ENCODE results near the gene CSH1. TPM values are rescaled to one million over a fixed set of nuclear protein-coding genes. Genes with fewer than 3 reads are reported as not detected.
"Not testable (repeated sequence)": the region's sequence is repeated elsewhere in the genome, so short reads cannot be mapped to it uniquely, and the experiment has no call there.

The CSH1 gene
- total RNA-seq, 1 experiment from 2014 or later = not detected

DNA sequence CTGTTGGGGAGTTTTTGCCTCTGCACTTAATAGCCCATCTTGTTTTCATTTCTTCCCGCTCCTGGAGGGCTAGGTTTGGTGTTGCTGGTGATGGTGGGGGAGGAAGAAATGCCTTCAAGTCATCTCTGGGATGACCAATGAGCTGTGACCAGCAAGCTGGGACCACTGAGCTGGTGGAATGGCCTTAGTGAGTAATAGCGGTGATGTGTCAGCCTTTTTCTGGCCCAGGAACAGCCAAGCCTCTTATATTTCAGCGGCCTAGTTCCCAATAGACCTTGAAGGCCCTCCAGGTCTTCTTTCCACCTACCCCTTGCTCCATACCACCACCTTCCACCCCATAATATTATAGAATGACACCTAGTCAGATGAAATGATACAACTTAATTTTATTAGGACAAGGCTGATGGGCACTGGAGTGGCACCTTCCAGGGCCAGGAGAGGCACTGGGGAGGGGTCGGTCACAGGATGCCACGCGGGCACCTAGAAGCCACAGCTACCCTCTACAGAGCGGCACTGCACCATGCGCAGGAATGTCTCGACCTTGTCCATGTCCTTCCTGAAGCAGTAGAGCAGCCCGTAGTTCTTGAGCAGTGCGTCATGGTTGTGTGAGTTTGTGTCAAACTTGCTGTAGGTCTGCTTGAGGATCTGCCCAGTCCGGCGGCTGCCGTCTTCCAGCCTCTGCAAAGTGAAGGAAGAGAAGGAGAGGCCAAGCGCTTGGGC lies 24.6 kb downstream of the CSH1 start:
- peaks cover 27% of the 10 kb centered on the region for H3K27me3 Mint-ChIP-seq (ENCODE audit: unreplicated experiment)
- DNase-seq; CTCF ChIA-PET; H3K9me3 Mint-ChIP-seq (ENCODE audit: low read depth, unreplicated experiment); H3K36me3 Mint-ChIP-seq (ENCODE audit: insufficient read depth, unreplicated experiment); H3K27ac Mint-ChIP-seq (ENCODE audit: unreplicated experiment); H3K4me3 Mint-ChIP-seq (ENCODE audit: low read depth, unreplicated experiment); H3K4me1 Mint-ChIP-seq (ENCODE audit: low read depth, unreplicated experiment); intact Hi-C loops (cut with micrococcal nuclease; ENCODE audit: unreplicated experiment); BruUV-seq (replicated peaks): not testable (repeated sequence)

DNA sequence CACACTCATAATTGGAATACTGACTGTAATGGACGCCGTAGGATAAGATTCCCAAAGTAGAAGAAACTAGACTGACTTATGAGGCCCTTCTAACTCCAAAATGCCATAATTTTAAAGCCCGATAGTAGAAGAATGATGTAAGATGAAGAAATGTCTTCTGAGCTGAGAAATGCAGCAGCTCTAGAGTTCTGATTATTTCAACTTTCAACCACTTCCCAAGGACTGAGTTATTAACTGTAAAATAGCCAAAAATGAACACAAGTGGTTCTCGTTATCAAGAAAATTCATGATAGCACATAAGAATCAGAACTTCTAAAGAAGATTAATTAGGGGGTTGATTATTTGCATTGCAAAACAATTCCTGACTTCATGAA lies 26.1 kb downstream of the CSH1 start:
- peaks cover 19% of the 10 kb centered on the region for H3K27me3 Mint-ChIP-seq (ENCODE audit: unreplicated experiment)
- DNase-seq; H3K36me3 Mint-ChIP-seq (ENCODE audit: insufficient read depth, unreplicated experiment); BruUV-seq (replicated peaks); H3K9me3 Mint-ChIP-seq (ENCODE audit: low read depth, unreplicated experiment); H3K27ac Mint-ChIP-seq (ENCODE audit: unreplicated experiment); CTCF ChIA-PET; intact Hi-C loops (cut with micrococcal nuclease; ENCODE audit: unreplicated experiment); H3K4me1 Mint-ChIP-seq (ENCODE audit: low read depth, unreplicated experiment); H3K4me3 Mint-ChIP-seq (ENCODE audit: low read depth, unreplicated experiment): not testable (repeated sequence)

DNA sequence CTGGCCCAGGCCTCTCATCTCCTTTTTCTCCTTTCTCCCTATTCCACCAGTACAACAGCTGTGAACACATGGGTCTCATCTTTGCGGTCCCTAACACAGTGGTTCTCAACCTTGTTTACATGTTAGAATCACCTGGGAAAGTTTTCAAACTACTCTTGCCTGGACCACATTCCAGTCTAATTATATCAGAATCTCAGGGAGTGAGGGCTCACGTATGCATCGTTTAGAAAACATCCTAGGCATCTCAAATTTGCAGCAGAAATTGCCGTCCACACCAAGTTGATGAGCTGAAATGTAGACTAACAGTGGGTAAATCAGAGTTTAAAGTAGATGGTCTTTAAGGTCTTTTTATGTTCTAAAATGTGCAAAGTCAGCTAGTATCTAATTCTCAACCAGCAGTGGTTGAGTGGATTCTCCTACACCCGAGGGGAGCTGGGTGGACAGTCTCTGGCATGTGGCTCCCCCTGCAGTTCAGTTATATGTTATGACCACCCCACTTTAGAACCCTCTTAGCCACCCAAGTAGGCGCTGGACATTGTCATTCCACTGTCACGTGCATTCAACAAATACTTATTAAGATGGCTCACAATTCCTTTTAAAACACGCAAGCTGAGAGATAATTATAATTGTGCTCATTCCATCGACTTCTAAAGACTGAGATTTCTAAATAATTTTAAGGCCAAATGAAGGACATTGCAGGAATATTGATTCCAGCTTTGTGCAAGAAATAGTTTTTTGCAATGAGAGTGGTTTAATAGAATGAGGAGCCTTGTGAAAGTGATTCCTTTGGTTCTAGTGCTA lies 26.7 kb downstream of the CSH1 start:
- CTCF ChIA-PET = interaction anchor here (0.6 kb wide), 1 partner anchor 10 kb away, joined by 3 read pairs; no protein-coding TSS in a partner anchor
- H3K27ac Mint-ChIP-seq (ENCODE audit: unreplicated experiment); H3K4me3 Mint-ChIP-seq (ENCODE audit: low read depth, unreplicated experiment): not testable (repeated sequence)

DNA sequence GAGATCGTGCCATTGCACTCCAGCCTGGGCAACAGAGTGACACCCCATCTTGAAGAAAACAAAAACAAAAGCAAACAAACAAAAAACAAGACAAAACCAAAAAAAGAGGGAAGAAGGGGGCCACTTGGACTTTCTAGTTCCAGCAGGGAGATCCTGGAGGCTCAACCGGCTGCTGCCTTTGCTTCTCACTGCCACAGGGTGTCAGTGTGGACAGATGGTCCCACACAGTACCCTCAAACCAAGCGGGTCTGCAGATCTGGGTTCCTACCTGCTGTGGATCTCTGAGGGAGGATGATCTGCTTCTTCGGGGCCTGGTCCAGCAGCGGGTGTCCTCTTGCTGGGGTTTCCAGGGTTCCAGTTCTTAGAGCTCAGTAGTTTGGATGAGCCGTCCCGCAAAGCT lies 29.7 kb downstream of the CSH1 start:
- H3K36me3 Mint-ChIP-seq (ENCODE audit: insufficient read depth, unreplicated experiment); H3K4me3 Mint-ChIP-seq (ENCODE audit: low read depth, unreplicated experiment); H3K4me1 Mint-ChIP-seq (ENCODE audit: low read depth, unreplicated experiment); H3K27ac Mint-ChIP-seq (ENCODE audit: unreplicated experiment); DNase-seq; BruUV-seq (replicated peaks); intact Hi-C loops (cut with micrococcal nuclease; ENCODE audit: unreplicated experiment); H3K9me3 Mint-ChIP-seq (ENCODE audit: low read depth, unreplicated experiment): not testable (repeated sequence)
- H3K27me3 Mint-ChIP-seq (ENCODE audit: unreplicated experiment) = peaks cover 11% of the 10 kb centered on the region
- CTCF ChIA-PET = interaction anchor here (0.7 to 1.1 kb wide), 2 partner anchors 23 to 35 kb away, joined by 3 to 4 read pairs; no protein-coding TSS in a partner anchor

More for the DNA sequence above, 26.7 kb downstream of the CSH1 start:
- intact Hi-C loops (cut with micrococcal nuclease; ENCODE audit: unreplicated experiment); H3K9me3 Mint-ChIP-seq (ENCODE audit: low read depth, unreplicated experiment); BruUV-seq (replicated peaks); H3K36me3 Mint-ChIP-seq (ENCODE audit: insufficient read depth, unreplicated experiment); DNase-seq; H3K4me1 Mint-ChIP-seq (ENCODE audit: low read depth, unreplicated experiment): not testable (repeated sequence)
- peaks cover 13% of the 10 kb centered on the region for H3K27me3 Mint-ChIP-seq (ENCODE audit: unreplicated experiment)

DNA sequence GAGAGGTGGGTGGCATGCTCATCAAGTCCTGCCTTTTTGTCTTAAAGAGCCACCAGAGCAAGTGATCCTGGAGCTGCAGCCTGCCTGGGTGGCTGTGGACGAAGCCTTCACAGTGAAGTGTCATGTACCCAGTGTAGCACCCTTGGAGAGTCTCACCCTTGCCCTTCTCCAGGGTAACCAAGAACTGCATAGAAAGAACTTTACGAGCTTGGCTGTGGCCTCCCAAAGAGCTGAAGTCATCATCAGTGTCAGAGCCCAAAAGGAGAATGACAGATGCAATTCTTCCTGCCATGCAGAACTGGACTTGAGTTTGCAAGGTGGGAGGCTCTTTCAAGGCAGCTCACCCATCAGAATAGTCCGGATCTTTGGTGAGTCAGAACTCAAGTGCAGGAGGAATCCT lies 37.1 kb downstream of the CSH1 start:
- Mint-ChIP-seq H3K9me3 (ENCODE audit: low read depth, unreplicated experiment) (no peaks in the 10 kb centered on the region), H3K27me3 (ENCODE audit: unreplicated experiment) (peaks cover 30% of the 10 kb centered on the region), H3K27ac (ENCODE audit: unreplicated experiment) (no peak overlapping the region), H3K4me1 (ENCODE audit: low read depth, unreplicated experiment) (no peaks in the 10 kb centered on the region), H3K36me3 (ENCODE audit: insufficient read depth, unreplicated experiment) (no peaks in the 10 kb centered on the region), H3K4me3 (ENCODE audit: low read depth, unreplicated experiment) (no peak overlapping the region)
- no TSS peak for BruUV-seq (replicated peaks)
- CTCF ChIA-PET = interaction anchor here (0.6 to 1.5 kb wide), 2 partner anchors 11 to 244 kb away, joined by 3 read pairs; no protein-coding TSS in a partner anchor
- TF ChIP-seq, protein P1, sequence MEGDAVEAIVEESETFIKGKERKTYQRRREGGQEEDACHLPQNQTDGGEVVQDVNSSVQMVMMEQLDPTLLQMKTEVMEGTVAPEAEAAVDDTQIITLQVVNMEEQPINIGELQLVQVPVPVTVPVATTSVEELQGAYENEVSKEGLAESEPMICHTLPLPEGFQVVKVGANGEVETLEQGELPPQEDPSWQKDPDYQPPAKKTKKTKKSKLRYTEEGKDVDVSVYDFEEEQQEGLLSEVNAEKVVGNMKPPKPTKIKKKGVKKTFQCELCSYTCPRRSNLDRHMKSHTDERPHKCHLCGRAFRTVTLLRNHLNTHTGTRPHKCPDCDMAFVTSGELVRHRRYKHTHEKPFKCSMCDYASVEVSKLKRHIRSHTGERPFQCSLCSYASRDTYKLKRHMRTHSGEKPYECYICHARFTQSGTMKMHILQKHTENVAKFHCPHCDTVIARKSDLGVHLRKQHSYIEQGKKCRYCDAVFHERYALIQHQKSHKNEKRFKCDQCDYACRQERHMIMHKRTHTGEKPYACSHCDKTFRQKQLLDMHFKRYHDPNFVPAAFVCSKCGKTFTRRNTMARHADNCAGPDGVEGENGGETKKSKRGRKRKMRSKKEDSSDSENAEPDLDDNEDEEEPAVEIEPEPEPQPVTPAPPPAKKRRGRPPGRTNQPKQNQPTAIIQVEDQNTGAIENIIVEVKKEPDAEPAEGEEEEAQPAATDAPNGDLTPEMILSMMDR (IDR thresholded peaks at IDR 0.05; ENCODE audit: unreplicated experiment) = no peak
- DNase-seq = no peak
- intact Hi-C loops (cut with micrococcal nuclease; ENCODE audit: unreplicated experiment) = no loop called here

DNA sequence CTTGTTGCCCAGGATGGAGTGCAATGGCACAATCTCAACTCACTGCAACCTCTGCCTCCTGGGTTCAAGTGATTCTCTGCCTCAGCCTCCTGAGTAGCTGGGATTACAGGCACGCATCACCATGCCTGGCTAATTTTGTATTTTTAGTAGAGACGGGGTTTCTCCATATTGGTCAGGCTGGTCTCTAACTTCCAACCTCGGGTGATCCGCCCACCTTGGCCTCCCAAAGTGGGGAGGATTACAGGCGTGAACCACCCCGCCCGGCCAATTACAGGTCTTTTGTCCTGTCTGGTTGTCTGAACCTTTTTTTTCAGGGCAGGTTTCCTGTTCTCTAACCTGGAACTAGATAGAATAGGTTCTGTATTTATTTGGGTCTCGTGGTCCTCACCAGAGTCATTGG lies 39.9 kb downstream of the CSH1 start:
- CTCF ChIA-PET; H3K36me3 Mint-ChIP-seq (ENCODE audit: insufficient read depth, unreplicated experiment); intact Hi-C loops (cut with micrococcal nuclease; ENCODE audit: unreplicated experiment); H3K4me3 Mint-ChIP-seq (ENCODE audit: low read depth, unreplicated experiment); H3K9me3 Mint-ChIP-seq (ENCODE audit: low read depth, unreplicated experiment); H3K27ac Mint-ChIP-seq (ENCODE audit: unreplicated experiment); H3K4me1 Mint-ChIP-seq (ENCODE audit: low read depth, unreplicated experiment); BruUV-seq (replicated peaks); DNase-seq: not testable (repeated sequence)
- H3K27me3 Mint-ChIP-seq (ENCODE audit: unreplicated experiment) = peaks cover 29% of the 10 kb centered on the region

Data from Calu3 (cell line).